ENCODE data around the gene SLC26A8. TPM values are rescaled to one million over a fixed set of nuclear protein-coding genes. Genes with fewer than 3 reads are reported as not detected.

SLC26A8 gene
- total RNA-seq, 2 experiments from 2014 or later = not detected

DNA sequence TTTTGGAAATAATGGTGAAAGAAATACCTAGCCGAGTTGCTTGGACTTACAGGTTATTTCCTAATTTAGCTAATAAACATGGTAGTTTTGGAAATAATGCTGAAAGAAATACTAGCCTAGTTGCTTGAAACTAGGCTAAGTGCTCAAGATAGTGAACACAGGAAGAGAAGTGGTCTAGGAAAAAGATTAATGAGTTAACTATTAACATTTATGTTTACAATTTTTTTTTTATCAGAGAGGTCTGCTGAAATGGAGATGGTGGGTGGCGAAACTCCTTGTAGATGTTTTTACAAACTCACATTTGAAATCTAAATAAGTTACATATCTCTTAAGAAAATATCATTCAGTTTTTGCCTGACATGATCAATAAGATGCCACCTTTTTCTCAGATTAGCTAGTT is 42.4 kb upstream of the SLC26A8 start:
- Mint-ChIP-seq H3K4me1 (ENCODE audit: low read depth) (peaks cover 12% of the 10 kb centered on the region), H3K9me3 (ENCODE audit: insufficient read depth) (no peaks in the 10 kb centered on the region), H3K36me3 (ENCODE audit: low read depth) (peaks cover 17% of the 10 kb centered on the region), H3K27ac (no peak overlapping the region), H3K27me3 (ENCODE audit: low read depth) (no peaks in the 10 kb centered on the region), H3K4me3 (no peak overlapping the region)
- no peak for DNase-seq
- ChIA-PET POLR2A (interaction anchor here (0.6 kb wide), 1 partner anchor 1070 kb away, joined by 4 read pairs; no protein-coding TSS in a partner anchor), CTCF (interaction anchor here (1.6 to 1.9 kb wide), 2 partner anchors 28 to 39 kb away, joined by 5 to 7 read pairs; partner anchors contain the start of gene MAPK14)
- ATAC-seq = no peak

DNA sequence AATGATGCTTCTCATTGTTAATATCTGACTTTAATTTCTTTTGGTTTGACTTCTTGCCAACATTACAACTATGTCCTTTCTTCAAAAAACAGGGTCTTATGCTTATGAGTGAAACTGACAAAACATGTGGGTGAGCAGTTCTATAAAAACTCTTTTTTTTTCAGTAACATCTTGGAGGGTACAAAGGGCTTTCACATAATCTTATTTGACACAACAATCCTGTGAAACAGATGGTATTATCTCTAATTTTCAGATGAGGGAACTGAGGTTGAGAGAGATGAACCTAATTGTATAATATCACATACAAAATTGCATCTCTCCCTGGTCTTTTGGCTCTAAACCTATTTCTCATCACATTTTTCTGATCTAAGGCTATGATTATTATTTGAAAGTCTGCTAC is 41.5 kb upstream of the SLC26A8 start:
- DNase-seq (no peak), ATAC-seq (no peak)
- no peaks in the 10 kb centered on the region for H3K9me3 Mint-ChIP-seq (ENCODE audit: insufficient read depth)
- peaks cover 12% of the 10 kb centered on the region for H3K4me1 Mint-ChIP-seq (ENCODE audit: low read depth)
- H3K27ac Mint-ChIP-seq = no peak overlapping the region
- no peak overlapping the region for H3K4me3 Mint-ChIP-seq
- H3K36me3 Mint-ChIP-seq (ENCODE audit: low read depth) = peaks cover 23% of the 10 kb centered on the region
- H3K27me3 Mint-ChIP-seq (ENCODE audit: low read depth) = no peaks in the 10 kb centered on the region
- ChIA-PET POLR2A (no interaction called here), CTCF (interaction anchor here (1.9 kb wide), 1 partner anchor 29 kb away, joined by 7 read pairs; no protein-coding TSS in a partner anchor)

- Mint-ChIP-seq H3K36me3 (ENCODE audit: low read depth) (peaks cover 33% of the 10 kb centered on the region), H3K27me3 (ENCODE audit: low read depth) (no peaks in the 10 kb centered on the region), H3K27ac (no peak overlapping the region), H3K4me1 (ENCODE audit: low read depth) (peaks cover 12% of the 10 kb centered on the region), H3K4me3 (no peak overlapping the region), H3K9me3 (ENCODE audit: insufficient read depth) (no peaks in the 10 kb centered on the region)
- POLR2A ChIA-PET = no interaction called here
- CTCF ChIA-PET = interaction anchor here (1.0 kb wide), 1 partner anchor 31 kb away, joined by 4 read pairs; no protein-coding TSS in a partner anchor
- no peak for ATAC-seq
- DNase-seq = no peak
These were observed 40.4 kb upstream of the SLC26A8 start for GRCh38 chr6:36064770-36065396.

DNA sequence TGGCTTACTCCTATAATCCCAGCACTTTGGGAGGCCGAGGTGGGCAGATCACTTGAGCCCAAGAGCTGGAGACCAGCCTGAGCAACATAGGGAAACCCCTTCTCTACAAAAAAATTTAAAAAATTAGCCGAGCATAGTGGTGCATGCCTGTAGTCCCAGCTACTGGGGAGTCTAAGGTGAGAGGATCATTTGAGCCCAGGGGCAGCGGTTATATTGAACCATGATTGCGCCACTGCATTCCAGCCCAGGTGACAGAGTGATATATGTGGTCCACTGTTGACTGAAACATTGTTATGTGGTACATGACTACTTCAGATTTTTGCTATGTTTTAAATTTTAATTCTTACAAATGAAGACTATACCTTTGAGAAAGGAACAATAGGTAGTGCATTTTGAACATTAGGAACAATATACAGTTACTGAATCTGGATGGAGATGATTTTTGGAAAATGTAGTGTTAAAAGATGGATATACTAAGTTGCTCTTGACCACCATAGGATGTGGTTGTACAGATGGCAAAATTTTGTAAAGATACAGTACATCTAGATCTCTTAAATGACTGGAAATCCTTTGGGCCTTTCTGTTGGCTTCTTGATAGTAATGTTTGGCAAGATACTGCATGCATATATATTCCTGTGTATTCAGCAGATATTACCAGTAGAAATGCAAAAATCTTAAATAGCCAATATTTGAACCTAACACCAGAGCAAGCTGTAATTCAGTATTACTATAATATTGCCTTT is 39.0 kb upstream of the SLC26A8 start:
- no peak overlapping the region for H3K27ac Mint-ChIP-seq
- DNase-seq (no peak), ATAC-seq (no peak)
- H3K27me3 Mint-ChIP-seq (ENCODE audit: low read depth) = no peaks in the 10 kb centered on the region
- CTCF ChIA-PET = interaction anchor here (1.0 kb wide), 1 partner anchor 32 kb away, joined by 4 read pairs; no protein-coding TSS in a partner anchor
- peaks cover 39% of the 10 kb centered on the region for H3K36me3 Mint-ChIP-seq (ENCODE audit: low read depth)
- POLR2A ChIA-PET = no interaction called here
- no peak overlapping the region for H3K4me3 Mint-ChIP-seq
- peaks cover 12% of the 10 kb centered on the region for H3K4me1 Mint-ChIP-seq (ENCODE audit: low read depth)
- H3K9me3 Mint-ChIP-seq (ENCODE audit: insufficient read depth) = no peaks in the 10 kb centered on the region

DNA sequence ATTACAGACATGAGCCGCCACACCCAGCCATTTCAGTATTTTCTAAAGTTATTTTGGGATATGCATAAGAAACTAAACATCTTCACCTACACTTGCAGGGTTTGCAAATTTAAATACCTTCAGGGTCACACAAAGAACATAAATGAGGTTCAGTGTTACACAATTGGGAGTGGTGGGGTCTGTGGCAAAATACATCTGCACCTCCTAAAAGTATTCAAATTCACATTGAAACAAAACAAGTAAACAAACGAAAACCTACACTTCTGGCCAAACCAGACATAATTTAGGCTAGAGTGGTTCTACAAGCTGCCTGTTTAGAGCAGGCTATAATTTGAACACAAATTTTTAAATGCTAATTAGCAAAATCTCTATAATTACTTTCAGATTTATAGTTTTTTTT is 37.8 kb upstream of the SLC26A8 start:
- H3K4me1 Mint-ChIP-seq (ENCODE audit: low read depth) = peaks cover 12% of the 10 kb centered on the region
- DNase-seq = no peak
- H3K9me3 Mint-ChIP-seq (ENCODE audit: insufficient read depth) = no peaks in the 10 kb centered on the region
- no peak for ATAC-seq
- no peak overlapping the region for H3K4me3 Mint-ChIP-seq
- H3K36me3 Mint-ChIP-seq (ENCODE audit: low read depth) = peaks cover 45% of the 10 kb centered on the region
- CTCF ChIA-PET = interaction anchor here (0.7 to 1.4 kb wide), 4 partner anchors 15 to 241 kb away, joined by 3 to 4 read pairs (median 4); no protein-coding TSS in a partner anchor
- H3K27me3 Mint-ChIP-seq (ENCODE audit: low read depth) = no peaks in the 10 kb centered on the region
- H3K27ac Mint-ChIP-seq = no peak overlapping the region
- POLR2A ChIA-PET = no interaction called here

DNA sequence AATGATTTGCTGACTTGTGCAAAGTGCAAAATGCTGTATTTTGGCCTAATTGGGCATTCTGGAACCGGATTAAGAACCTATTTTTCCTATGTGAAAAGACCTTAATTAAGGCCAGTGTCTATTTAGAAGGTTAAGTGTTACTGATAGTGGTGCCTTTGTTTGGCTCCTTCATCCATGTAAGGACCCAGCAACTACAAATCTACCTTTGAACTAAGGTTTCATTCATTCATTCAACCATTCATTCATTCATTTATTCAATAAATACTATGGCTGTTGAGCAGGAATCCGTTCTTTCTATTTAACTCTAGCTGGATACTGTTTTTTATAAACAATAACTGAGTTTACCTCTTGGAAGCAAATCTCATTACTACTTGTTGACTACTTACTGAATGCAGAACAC is 36.8 kb upstream of the SLC26A8 start:
- H3K4me1 Mint-ChIP-seq (ENCODE audit: low read depth) = peaks cover 10% of the 10 kb centered on the region
- ATAC-seq (no peak), DNase-seq (no peak)
- no peaks in the 10 kb centered on the region for H3K9me3 Mint-ChIP-seq (ENCODE audit: insufficient read depth)
- H3K27me3 Mint-ChIP-seq (ENCODE audit: low read depth) = no peaks in the 10 kb centered on the region
- H3K4me3 Mint-ChIP-seq = no peak overlapping the region
- H3K36me3 Mint-ChIP-seq (ENCODE audit: low read depth) = peaks cover 46% of the 10 kb centered on the region
- H3K27ac Mint-ChIP-seq = no peak overlapping the region
- ChIA-PET POLR2A (no interaction called here), CTCF (interaction anchor here (1.0 to 1.4 kb wide), 3 partner anchors 12 to 34 kb away, joined by 3 to 4 read pairs (median 4); no protein-coding TSS in a partner anchor)

DNA sequence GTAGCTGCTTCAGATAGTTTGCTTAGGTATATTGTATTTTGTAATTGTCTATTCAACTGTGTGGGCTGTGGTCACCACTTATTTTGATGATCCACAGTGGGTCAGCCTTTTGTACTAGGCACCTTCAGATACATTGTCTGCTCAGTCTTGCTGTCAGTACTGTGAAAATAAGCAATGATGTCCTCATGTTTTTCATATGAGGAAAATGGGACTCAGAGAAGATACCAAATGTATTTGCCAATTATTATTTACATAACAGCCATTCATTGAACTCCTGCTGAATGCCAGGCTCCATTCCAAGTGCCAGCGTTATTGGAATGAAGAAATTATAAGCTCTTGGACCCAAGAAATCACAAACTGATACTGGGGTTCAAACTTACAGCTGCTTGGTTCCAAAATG is 31.7 kb upstream of the SLC26A8 start:
- Mint-ChIP-seq H3K4me3 (no peak overlapping the region), H3K4me1 (ENCODE audit: low read depth) (no peaks in the 10 kb centered on the region), H3K27ac (no peak overlapping the region), H3K36me3 (ENCODE audit: low read depth) (peaks cover 39% of the 10 kb centered on the region), H3K27me3 (ENCODE audit: low read depth) (no peaks in the 10 kb centered on the region), H3K9me3 (ENCODE audit: insufficient read depth) (no peaks in the 10 kb centered on the region)
- ChIA-PET POLR2A (interaction anchor here (0.7 kb wide), 1 partner anchor 1236 kb away, joined by 3 read pairs; no protein-coding TSS in a partner anchor), CTCF (interaction anchor here (0.6 to 1.4 kb wide), 3 partner anchors 39 to 320 kb away, joined by 3 to 5 read pairs (median 4); no protein-coding TSS in a partner anchor)
- no peak for ATAC-seq
- no peak for DNase-seq

DNA sequence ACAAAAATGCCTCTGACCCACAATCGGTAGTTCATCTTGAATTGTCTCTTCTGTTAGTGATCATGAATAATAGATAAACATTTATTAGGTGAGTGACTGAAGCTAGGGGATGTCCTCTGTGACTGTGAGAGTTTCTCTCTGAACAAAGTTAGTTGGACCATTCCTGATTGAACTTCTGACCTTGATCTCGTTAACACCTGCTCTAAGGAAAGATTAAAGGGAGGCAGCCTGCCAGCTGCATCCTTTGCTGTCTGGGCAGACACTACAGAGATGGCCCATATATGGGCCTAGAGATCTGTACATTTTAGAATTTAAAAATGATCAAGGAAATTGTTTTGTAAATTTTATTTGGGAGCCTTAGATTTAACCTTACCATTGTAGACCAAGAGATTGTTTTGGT is 30.5 kb upstream of the SLC26A8 start:
- H3K4me3 Mint-ChIP-seq = no peak overlapping the region
- H3K9me3 Mint-ChIP-seq (ENCODE audit: insufficient read depth) = no peaks in the 10 kb centered on the region
- POLR2A ChIA-PET = no interaction called here

GRCh38 chr6:36054415-36054814 is 30.0 kb upstream of the SLC26A8 start:
- Mint-ChIP-seq H3K9me3 (ENCODE audit: insufficient read depth) (no peaks in the 10 kb centered on the region), H3K4me1 (ENCODE audit: low read depth) (no peaks in the 10 kb centered on the region), H3K27ac (no peak overlapping the region), H3K36me3 (ENCODE audit: low read depth) (peaks cover 24% of the 10 kb centered on the region), H3K27me3 (ENCODE audit: low read depth) (no peaks in the 10 kb centered on the region), H3K4me3 (no peak overlapping the region)
- CTCF ChIA-PET = interaction anchor here (0.9 kb wide), 1 partner anchor 41 kb away, joined by 3 read pairs; no protein-coding TSS in a partner anchor
- no peak for ATAC-seq
- POLR2A ChIA-PET = interaction anchor here (1.0 kb wide), 1 partner anchor 26 kb away, joined by 3 read pairs; the partner anchor contains the start of gene MAPK14
- no peak for DNase-seq

More for the DNA sequence above, 30.5 kb upstream of the SLC26A8 start:
- no peaks in the 10 kb centered on the region for H3K4me1 Mint-ChIP-seq (ENCODE audit: low read depth)
- no peak overlapping the region for H3K27ac Mint-ChIP-seq
- DNase-seq (no peak), ATAC-seq (no peak)
- CTCF ChIA-PET = interaction anchor here (0.6 kb wide), 1 partner anchor 16 kb away, joined by 3 read pairs; no protein-coding TSS in a partner anchor
- no peaks in the 10 kb centered on the region for H3K27me3 Mint-ChIP-seq (ENCODE audit: low read depth)
- peaks cover 28% of the 10 kb centered on the region for H3K36me3 Mint-ChIP-seq (ENCODE audit: low read depth)

GRCh38 chr6:36053878-36054277 is 29.4 kb upstream of the SLC26A8 start:
- ChIA-PET POLR2A (interaction anchor here (1.0 kb wide), 1 partner anchor 26 kb away, joined by 3 read pairs; the partner anchor contains the start of gene MAPK14), CTCF (interaction anchor here (0.9 kb wide), 1 partner anchor 41 kb away, joined by 3 read pairs; no protein-coding TSS in a partner anchor)
- no peak overlapping the region for H3K27ac Mint-ChIP-seq
- H3K9me3 Mint-ChIP-seq (ENCODE audit: insufficient read depth) = no peaks in the 10 kb centered on the region
- peaks cover 21% of the 10 kb centered on the region for H3K36me3 Mint-ChIP-seq (ENCODE audit: low read depth)
- no peak for ATAC-seq
- H3K27me3 Mint-ChIP-seq (ENCODE audit: low read depth) = no peaks in the 10 kb centered on the region
- H3K4me3 Mint-ChIP-seq = no peak overlapping the region
- no peak for DNase-seq
- no peaks in the 10 kb centered on the region for H3K4me1 Mint-ChIP-seq (ENCODE audit: low read depth)

DNA sequence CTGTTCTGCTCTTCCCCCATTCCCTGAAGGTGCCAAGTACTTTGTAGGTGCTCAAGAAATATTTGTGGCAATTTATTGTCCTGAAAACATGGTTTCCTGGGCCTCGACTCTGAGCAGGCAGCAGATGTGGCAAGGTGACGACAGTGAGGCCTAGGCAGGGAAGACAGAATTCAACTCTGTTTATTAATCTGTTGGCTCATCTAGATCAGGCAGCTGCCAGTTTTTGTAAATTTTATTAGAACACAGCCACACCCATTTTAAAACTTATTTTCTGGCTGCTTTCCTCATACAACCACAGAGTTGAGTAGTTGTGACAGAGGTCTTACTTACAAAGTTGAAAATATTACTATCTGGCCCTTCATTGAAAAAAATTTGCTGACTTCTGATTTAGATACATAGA is 27.7 kb upstream of the SLC26A8 start:
- Mint-ChIP-seq H3K9me3 (ENCODE audit: insufficient read depth) (no peaks in the 10 kb centered on the region), H3K27ac (no peak overlapping the region), H3K4me1 (ENCODE audit: low read depth) (peaks cover 2% of the 10 kb centered on the region), H3K36me3 (ENCODE audit: low read depth) (peaks cover 18% of the 10 kb centered on the region), H3K27me3 (ENCODE audit: low read depth) (no peaks in the 10 kb centered on the region), H3K4me3 (no peak overlapping the region)
- no peak for ATAC-seq
- CTCF ChIA-PET = interaction anchor here (1.5 to 2.0 kb wide), 2 partner anchors 18 to 24 kb away, joined by 5 to 13 read pairs; partner anchors contain the start of gene MAPK14
- no peak for DNase-seq
- POLR2A ChIA-PET = interaction anchor here (0.6 kb wide), 1 partner anchor 391 kb away, joined by 4 read pairs; no protein-coding TSS in a partner anchor
